GM18861 (cell line): ENCODE data around the gene PALLD.
A peak's percentile ranks its signal among the peaks of the same experiment; 100 is the strongest.

Source experiments
- ATAC-seq: cut with Tn5 transposase; IDR thresholded peaks from one replicate; pipeline ENCODE4 v1.9.1; 2021; ENCODE audit not compliant: unreplicated experiment

PALLD gene

GRCh38 chr4:168881781-168882420 lies 385.0 kb downstream of the PALLD start:
- no peak for ATAC-seq

GRCh38 chr4:168882650-168883233 lies 385.9 kb downstream of the PALLD start:
- no peak for ATAC-seq

GRCh38 chr4:168883513-168883912 lies 386.7 kb downstream of the PALLD start:
- ATAC-seq, result no peak

GRCh38 chr4:168884251-168885124 lies 387.6 kb downstream of the PALLD start:
- no peak for ATAC-seq

GRCh38 chr4:168885400-168885799 lies 388.5 kb downstream of the PALLD start:
- ATAC-seq, result no peak

GRCh38 chr4:168886351-168886750 lies 389.5 kb downstream of the PALLD start:
- no peak for ATAC-seq

- no peak for ATAC-seq
Observed at GRCh38 chr4:168887809-168888208, 391.0 kb downstream of the PALLD start.

- ATAC-seq, result no peak
Observed at GRCh38 chr4:168888715-168889215, 391.9 kb downstream of the PALLD start.

- ATAC-seq, result no peak
Observed at GRCh38 chr4:168891086-168891485, 394.2 kb downstream of the PALLD start.

- ATAC-seq, result no peak
Observed at GRCh38 chr4:168891688-168892087, 394.8 kb downstream of the PALLD start.

- ATAC-seq, result no peak
Observed at GRCh38 chr4:168892475-168892874, 395.6 kb downstream of the PALLD start.

- ATAC-seq, result no peak
Observed at GRCh38 chr4:168893205-168893604, 396.4 kb downstream of the PALLD start.

GRCh38 chr4:168893807-168894206 lies 397.0 kb downstream of the PALLD start:
- peak; percentile 56 for ATAC-seq

- ATAC-seq, result no peak
Observed at GRCh38 chr4:168900080-168900479, 403.2 kb downstream of the PALLD start.

- no peak for ATAC-seq
Observed at GRCh38 chr4:168907119-168907698, 410.4 kb downstream of the PALLD start.

- ATAC-seq, result no peak
Observed at GRCh38 chr4:168908093-168908492, 411.2 kb downstream of the PALLD start.

- no peak for ATAC-seq
Observed at GRCh38 chr4:168908851-168909273, 412.0 kb downstream of the PALLD start.

GRCh38 chr4:168914095-168914494 lies 417.2 kb downstream of the PALLD start:
- ATAC-seq, result no peak

GRCh38 chr4:168917138-168917779 lies 420.4 kb downstream of the PALLD start:
- no peak for ATAC-seq

GRCh38 chr4:168919706-168920324 lies 423.0 kb downstream of the PALLD start:
- no peak for ATAC-seq
